Smooth muscle cell (in vitro differentiated cells): ENCODE data around the gene WBP11. TPM values are rescaled to one million over a fixed set of nuclear protein-coding genes. Genes with fewer than 3 reads are reported as not detected.

Source experiments
- DNase-seq: peaks from one replicate; lab custom pipeline; 2025; ENCODE audit not compliant: unreplicated experiment; lab: John Stamatoyannopoulos, UW
- H2AFZ ChIP-seq: fragments of 200-600 bp; sonication (generic); 2 replicates; pipeline ENCODE4 v1.6.0; 2016; ENCODE audit warnings: antibody characterized with exemption, low read depth, mild to moderate bottlenecking
- H3F3A ChIP-seq: fragments of 200-600 bp; sonication (generic); 2 replicates; pipeline ENCODE4 v1.6.0; 2017; ENCODE audit warnings: antibody characterized with exemption, low read depth
- H3K27ac ChIP-seq: fragments of 200-600 bp; sonication (generic); 2 replicates; pipeline ENCODE4 v1.5.1; 2016; ENCODE audit warnings: low read depth, mild to moderate bottlenecking
- H3K27me3 ChIP-seq: fragments of 200-600 bp; sonication (generic); 2 replicates; pipeline ENCODE4 v1.6.1; 2016; ENCODE audit warnings: low read depth, mild to moderate bottlenecking
- H3K36me3 ChIP-seq: fragments of 200-600 bp; sonication (generic); 2 replicates; pipeline ENCODE4 v1.5.1; 2016; ENCODE audit warnings: low read depth
- H3K4me1 ChIP-seq: fragments of 200-600 bp; sonication (generic); 2 replicates; pipeline ENCODE4 v1.5.1; 2016; ENCODE audit warnings: low read depth
- H3K4me2 ChIP-seq: fragments of 200-600 bp; sonication (generic); 2 replicates; pipeline ENCODE4 v1.6.0; 2016; ENCODE audit warnings: mild to moderate bottlenecking
- H3K4me3 ChIP-seq: fragments of 200-600 bp; sonication (generic); 2 replicates; pipeline ENCODE4 v1.5.1; 2016; ENCODE audit warnings: mild to moderate bottlenecking
- H3K79me2 ChIP-seq: fragments of 200-600 bp; sonication (generic); 2 replicates; pipeline ENCODE4 v1.6.0; 2016; ENCODE audit warnings: low read depth, mild to moderate bottlenecking
- H3K9ac ChIP-seq: fragments of 200-600 bp; sonication (generic); 2 replicates; pipeline ENCODE4 v1.6.0; 2016; ENCODE audit warnings: low read depth
- H3K9me3 ChIP-seq: fragments of 200-600 bp; sonication (generic); replicated peaks from 2 replicates; pipeline ENCODE4 v1.5.1; 2016; ENCODE audit warnings: low read depth
- H4K20me1 ChIP-seq: fragments of 200-600 bp; sonication (generic); 2 replicates; pipeline ENCODE4 v1.6.0; 2016; ENCODE audit warnings: low read depth
- WGBS: methylation state at CpG from one replicate; pipeline ENCODE4 v1.1.7; 2016; ENCODE audit warnings: low lambda C conversion rate; 5-methylcytosine and 5-hydroxymethylcytosine counted together
- polyA plus RNA-seq: library from polyadenylated mRNA; unstranded; fragments of >200 nt; fragmentation: Nextera tagmentation; extraction: Ambion mirVana; gene quantifications from 2 replicates; pipeline ENCODE4 v1.2.1, GENCODE V29; 2016
- total RNA-seq: library from RNA; depleted of rRNA; stranded (reverse); fragments of >200 nt; gene quantifications from 2 replicates; pipeline ENCODE4 v1.2.3, GENCODE V29; 2014
- TF ChIP-seq, protein P1 (sequence below): fragments of 200-600 bp; sonication (generic); IDR thresholded peaks from 2 replicates; pipeline ENCODE4 v1.5.1; 2017; ENCODE audit warnings: borderline replicate concordance, mild to moderate bottlenecking, antibody characterized with exemption; ENCODE audit not compliant: insufficient read depth, poor library complexity, severe bottlenecking

The WBP11 gene
- total and polyA plus RNA-seq, 2 experiments from 2014 or later, result 20.6 to 55.7 TPM

DNA sequence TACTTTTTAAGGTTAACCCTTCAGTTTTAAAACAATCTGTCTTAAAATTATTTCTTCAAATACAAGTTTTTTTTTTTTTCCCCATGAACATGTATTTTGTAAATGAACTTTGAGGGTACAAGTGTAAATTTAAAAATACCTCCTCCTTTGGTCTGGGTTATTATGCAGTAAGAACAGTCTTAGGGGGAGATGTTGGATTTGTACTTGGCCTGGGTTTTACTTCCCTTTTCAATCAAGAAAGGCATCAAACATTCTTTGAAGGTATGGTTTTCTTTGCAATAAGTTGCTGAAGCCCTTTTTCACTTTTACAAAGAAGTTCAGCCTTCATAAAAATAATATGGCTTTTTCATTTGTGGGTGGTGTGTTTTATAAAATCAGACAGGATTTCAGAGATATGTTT lies 20.5 kb downstream of the WBP11 start:
- TF ChIP-seq, protein P1, sequence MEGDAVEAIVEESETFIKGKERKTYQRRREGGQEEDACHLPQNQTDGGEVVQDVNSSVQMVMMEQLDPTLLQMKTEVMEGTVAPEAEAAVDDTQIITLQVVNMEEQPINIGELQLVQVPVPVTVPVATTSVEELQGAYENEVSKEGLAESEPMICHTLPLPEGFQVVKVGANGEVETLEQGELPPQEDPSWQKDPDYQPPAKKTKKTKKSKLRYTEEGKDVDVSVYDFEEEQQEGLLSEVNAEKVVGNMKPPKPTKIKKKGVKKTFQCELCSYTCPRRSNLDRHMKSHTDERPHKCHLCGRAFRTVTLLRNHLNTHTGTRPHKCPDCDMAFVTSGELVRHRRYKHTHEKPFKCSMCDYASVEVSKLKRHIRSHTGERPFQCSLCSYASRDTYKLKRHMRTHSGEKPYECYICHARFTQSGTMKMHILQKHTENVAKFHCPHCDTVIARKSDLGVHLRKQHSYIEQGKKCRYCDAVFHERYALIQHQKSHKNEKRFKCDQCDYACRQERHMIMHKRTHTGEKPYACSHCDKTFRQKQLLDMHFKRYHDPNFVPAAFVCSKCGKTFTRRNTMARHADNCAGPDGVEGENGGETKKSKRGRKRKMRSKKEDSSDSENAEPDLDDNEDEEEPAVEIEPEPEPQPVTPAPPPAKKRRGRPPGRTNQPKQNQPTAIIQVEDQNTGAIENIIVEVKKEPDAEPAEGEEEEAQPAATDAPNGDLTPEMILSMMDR, result no peak
- no peak for DNase-seq

DNA sequence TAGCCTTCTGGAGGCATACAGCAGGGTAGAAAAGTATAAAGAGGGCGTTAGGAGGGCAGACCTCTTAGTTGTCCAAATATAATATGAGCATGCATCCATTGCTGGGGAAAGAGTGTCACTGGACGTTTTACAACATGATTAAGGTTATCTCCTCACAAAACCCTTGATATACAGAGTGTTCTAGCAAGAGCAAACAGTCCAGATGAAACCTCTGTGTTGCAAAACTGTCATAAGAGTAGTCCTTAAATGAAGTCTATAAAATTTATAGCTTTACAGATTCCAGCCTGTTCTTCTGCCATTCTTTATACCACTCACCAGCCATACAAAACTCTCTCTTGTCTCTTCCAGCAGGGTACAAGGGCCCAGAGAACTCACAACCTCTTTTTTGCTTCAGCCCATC lies 21.7 kb downstream of the WBP11 start:
- Histone ChIP-seq H3K4me3 (no peak overlapping the region), H3K79me2 (peaks cover 5% of the 10 kb centered on the region), H3K9ac (no peak overlapping the region), H2AFZ (no peak overlapping the region), H3K27me3 (no peaks in the 10 kb centered on the region), H3K9me3 (no peaks in the 10 kb centered on the region), H3K4me1 (no peaks in the 10 kb centered on the region), H3K4me2 (no peak overlapping the region), H3F3A (no peaks in the 10 kb centered on the region), H3K36me3 (peaks cover 10% of the 10 kb centered on the region), H3K27ac (peak overlapping the region; percentile 26), H4K20me1 (no peaks in the 10 kb centered on the region)
- TF ChIP-seq, protein P1, result no peak
- DNase-seq, result no peak
- 22% methylated on average over 2 of the region's 2 CpGs for whole genome bisulfite sequencing

More for the DNA sequence above, 20.5 kb downstream of the WBP11 start:
- Histone ChIP-seq H3K4me3 (no peak overlapping the region), H2AFZ (no peak overlapping the region), H3K9me3 (no peaks in the 10 kb centered on the region), H3K27me3 (no peaks in the 10 kb centered on the region), H3K27ac (no peak overlapping the region), H3K4me1 (no peaks in the 10 kb centered on the region), H3K9ac (no peak overlapping the region), H3K79me2 (peaks cover under 1% of the 10 kb centered on the region), H4K20me1 (no peaks in the 10 kb centered on the region), H3F3A (no peaks in the 10 kb centered on the region), H3K36me3 (peaks cover 19% of the 10 kb centered on the region), H3K4me2 (no peak overlapping the region)

DNA sequence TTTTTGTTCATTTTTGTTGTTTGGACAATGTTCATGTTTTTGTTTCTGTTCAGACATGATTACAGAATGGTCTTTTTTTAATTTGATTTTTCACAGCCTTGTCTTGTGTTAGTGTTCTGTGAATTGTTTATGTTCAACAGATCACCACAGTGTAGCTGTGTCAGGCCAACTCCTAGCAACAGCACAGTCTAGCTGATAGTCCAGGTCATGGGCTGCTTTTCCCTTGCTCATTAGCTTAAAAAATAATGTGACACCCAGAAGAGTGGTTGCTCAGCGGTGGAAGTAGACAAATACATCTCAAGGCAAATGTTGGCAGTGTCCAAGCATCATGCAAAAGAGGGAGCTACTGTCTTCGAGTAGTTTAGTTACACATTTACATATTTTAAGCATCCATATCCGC lies 22.4 kb downstream of the WBP11 start:
- Histone ChIP-seq H3K9me3 (no peaks in the 10 kb centered on the region), H3K4me3 (no peak overlapping the region), H3K27ac (peak overlapping the region; percentile 49), H3K4me2 (peak overlapping the region; percentile 60), H3F3A (peaks cover 5% of the 10 kb centered on the region), H2AFZ (peak overlapping the region; percentile 12), H3K27me3 (no peaks in the 10 kb centered on the region), H3K36me3 (peaks cover 5% of the 10 kb centered on the region), H3K79me2 (peaks cover 11% of the 10 kb centered on the region), H3K9ac (no peak overlapping the region), H3K4me1 (peaks cover 5% of the 10 kb centered on the region), H4K20me1 (no peaks in the 10 kb centered on the region)
- WGBS, result 94% methylated on average over 3 of the region's 3 CpGs
- DNase-seq, result no peak
- TF ChIP-seq, protein P1, result no peak

DNA sequence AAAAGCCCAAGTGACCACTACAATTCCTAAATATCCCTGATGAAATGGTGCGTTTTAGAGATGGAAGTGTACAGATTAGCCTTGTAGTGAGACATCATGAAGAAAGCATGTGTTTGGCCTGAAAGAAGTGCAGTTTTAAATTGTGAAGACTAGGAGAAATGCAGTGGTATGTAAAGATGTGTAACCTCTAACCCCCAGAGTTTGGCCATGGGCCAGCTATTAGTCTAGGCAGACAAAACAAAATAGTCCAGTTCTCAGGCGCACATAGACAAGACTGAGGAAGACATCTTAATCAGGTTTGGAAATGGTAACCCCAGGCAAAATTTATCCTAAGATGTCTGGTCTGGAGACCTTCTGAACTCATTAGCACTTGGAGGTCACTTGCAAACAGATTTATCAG lies 23.4 kb downstream of the WBP11 start:
- Histone ChIP-seq H3K4me2 (no peak overlapping the region), H2AFZ (peak overlapping the region; percentile 12), H3K79me2 (peaks cover 21% of the 10 kb centered on the region), H3K9ac (no peak overlapping the region), H3K36me3 (no peaks in the 10 kb centered on the region), H3F3A (peaks cover 16% of the 10 kb centered on the region), H3K27ac (peak overlapping the region; percentile 49), H4K20me1 (no peaks in the 10 kb centered on the region), H3K4me3 (no peak overlapping the region), H3K9me3 (no peaks in the 10 kb centered on the region), H3K4me1 (peaks cover 12% of the 10 kb centered on the region), H3K27me3 (no peaks in the 10 kb centered on the region)
- TF ChIP-seq, protein P1, result no peak
- no peak for DNase-seq
- WGBS, result 76% methylated on average over 2 of the region's 2 CpGs
